NCI-H146 treated with DMSO at 0.1 percent for 48 hours (cell line): ENCODE results near the gene UFC1.
"Not testable (repeated sequence)": the region's sequence is repeated elsewhere in the genome, so short reads cannot be mapped to it uniquely, and the experiment has no call there.

Source experiments
- DNase-seq: peaks from one replicate; lab custom pipeline; 2025; ENCODE audit not compliant: unreplicated experiment; lab: John Stamatoyannopoulos, UW

Gene UFC1

DNA sequence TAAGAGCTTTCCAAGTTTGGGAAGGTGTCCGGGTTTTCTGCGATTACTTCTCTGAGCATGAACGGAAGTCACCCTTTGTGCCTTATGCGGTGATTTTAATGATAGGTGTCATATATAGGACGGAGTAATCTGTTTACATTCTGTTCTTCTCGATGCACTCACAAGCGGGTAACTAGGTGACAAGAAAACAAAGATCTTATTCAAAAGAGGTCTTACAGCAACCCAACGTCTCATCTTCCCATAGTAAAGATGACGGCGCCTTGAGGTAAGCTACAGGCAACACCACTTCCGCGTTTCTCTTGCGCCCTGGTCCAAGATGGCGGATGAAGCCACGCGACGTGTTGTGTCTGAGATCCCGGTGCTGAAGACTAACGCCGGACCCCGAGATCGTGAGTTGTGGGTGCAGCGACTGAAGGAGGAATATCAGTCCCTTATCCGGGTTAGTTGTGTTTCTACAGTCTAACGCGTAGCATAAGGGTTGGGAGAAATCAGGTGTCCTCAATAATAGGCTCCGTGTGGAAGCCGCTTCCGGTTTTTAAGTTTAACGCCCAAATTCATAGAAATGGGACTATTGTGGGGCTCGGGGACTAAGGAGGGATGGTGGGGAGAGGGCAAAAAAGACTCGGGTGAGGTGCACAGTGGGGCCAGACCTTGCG lies at the start of gene UFC1:
UFC1 (plus strand) TSS at position 297 of the 656 bp plus-strand sequence; CDS start at position 317, 20 bp downstream.
- DNase-seq, result peak; percentile 77

DNA sequence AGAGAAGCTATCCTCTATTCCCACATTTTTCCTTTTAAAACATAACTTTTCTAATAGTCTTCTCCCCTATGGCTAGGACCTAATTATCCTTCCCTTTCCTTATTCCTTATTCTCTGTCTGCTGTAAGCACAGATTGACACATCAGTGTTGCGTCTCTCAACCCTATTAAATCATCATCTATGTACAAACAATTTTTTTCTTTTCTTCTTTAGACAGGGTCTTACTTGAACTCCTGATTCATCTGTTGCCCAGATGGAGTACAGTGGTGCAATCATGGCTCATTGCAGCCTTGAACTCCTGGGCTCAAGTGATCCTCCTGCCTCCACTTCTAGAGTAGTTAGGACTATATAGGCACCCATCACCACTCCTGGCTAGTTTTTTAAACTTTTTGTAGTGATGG lies 47.3 kb upstream of the UFC1 start:
- DNase-seq, result no peak

GRCh38 chr1:161111117-161111516 lies 42.7 kb upstream of the UFC1 start:
- DNase-seq, result no peak

DNA sequence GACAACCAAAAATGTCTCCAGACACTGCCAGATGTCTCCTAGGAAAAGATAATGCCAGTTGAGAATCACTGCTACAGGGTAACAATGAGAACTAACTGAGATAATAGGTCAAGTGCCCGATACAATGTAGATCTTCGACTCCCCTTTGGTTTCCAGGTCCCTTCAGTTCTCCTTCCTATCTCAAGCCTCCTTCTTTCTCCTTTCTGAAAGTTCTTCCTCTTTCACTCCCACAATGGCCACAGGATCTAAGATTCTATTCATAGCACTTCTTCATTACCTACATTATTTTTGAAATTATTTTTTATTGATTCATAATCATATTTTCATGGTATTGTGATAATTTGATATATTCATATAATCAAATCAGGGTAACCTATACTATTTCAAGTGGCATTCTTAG lies 42.3 kb upstream of the UFC1 start:
- no peak for DNase-seq

DNA sequence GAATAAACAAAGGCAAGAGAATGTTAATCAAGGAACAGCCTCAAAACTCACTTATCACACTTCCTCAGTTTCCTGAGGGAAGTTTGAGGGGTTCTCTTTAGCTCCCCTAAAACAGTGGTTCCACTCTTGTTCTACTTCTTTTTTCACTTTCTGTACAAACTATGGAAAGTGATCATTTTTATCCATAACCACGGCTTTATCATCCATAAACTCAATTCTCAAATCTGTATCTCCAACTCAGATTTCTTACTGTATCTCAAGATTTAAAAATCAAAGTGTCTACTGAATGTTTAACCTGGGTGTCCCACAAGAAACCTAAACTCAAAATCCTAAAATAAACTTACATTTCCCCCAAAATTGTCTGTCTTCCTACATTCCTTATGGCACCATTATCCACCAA lies 39.9 kb upstream of the UFC1 start:
- no peak for DNase-seq

DNA sequence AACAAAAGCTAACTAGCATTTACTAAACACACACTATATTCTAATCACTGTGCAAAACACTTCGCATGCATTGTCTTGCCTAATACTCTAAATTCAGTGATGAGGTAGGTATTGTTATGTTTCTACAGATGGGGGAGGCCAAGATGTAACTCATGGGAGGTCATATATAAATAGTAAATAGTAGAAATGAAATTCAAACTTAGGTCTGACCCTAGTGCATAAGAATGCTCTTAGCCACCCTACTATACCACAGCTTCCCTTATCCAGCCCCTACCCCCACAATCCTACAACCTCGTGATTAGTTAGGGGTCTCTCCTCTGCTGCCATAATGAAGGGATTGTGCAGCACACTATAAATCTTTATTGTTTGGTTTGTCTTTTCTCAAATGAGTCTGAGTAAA lies 39.2 kb upstream of the UFC1 start:
- DNase-seq, result no peak

GRCh38 chr1:161115132-161115711 lies 38.6 kb upstream of the UFC1 start:
- no peak for DNase-seq

DNA sequence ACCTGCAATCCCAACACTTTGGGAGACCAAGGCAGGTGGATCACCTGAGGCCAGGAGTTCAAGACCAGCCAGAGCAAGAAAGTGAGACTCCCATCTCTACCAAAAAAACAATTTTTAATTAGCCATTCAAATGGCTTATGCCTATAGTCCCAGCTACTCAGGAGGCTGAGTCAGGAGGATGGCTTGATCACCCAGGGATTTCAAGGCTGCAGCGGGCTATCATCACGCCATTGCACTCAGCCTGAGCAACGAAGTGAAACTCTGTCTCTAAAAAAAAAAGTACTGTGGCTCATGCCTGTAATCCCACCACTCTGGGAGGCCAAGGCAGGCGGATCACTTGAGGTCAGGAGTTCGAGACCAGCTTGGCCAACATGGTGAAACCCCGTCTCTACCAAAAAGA lies 37.8 kb upstream of the UFC1 start:
- DNase-seq, result not testable (repeated sequence)

DNA sequence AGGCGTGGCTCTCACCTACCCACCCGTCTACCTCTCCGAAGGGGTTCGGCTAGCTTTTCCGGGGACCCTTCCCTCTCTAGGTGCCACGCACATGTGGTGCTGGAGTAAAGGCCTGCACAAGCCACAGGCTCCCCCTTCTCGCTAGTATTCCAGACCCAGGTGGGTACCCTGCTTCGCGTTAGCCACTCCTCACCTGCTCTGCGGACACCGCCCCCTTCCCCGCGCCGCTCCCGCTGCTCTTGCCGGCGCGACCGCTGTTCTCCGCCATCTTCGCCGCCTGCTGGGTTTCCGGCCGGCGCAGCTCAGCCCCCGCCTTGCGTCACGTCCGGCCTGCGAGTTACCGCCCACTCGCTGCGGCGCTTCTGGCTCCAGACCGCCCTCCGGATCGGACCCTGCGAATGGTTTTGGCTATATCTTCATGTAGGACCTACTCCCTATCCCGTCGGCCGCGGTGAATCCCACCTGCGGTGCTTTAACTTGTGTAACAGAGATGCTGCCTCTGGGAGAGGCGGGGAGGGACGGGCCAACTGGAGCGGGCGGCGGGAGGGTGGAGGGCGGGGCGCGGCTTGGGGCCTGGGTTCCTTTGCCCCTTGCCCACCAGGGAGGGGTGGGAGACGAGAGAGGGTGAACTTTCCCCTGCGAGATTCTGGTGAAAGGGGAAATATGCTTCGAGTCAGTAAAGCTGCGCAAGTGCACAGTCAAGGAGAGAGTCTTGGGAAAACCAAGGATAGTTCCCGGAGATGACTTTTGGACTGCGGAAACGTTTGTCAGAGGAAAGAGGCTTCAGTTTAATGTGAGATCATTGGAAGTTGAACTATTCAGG lies 35.8 kb upstream of the UFC1 start, which contains the start of the genes NIT1 and PFDN2:
NIT1 (plus strand) TSS at position 347 of the 823 bp plus-strand sequence; CDS start at position 419, 72 bp downstream.
PFDN2 (minus strand) TSS at position 279 of the 823 bp plus-strand sequence; CDS start at position 268, 11 bp downstream.
- DNase-seq, result peak; percentile 71

DNA sequence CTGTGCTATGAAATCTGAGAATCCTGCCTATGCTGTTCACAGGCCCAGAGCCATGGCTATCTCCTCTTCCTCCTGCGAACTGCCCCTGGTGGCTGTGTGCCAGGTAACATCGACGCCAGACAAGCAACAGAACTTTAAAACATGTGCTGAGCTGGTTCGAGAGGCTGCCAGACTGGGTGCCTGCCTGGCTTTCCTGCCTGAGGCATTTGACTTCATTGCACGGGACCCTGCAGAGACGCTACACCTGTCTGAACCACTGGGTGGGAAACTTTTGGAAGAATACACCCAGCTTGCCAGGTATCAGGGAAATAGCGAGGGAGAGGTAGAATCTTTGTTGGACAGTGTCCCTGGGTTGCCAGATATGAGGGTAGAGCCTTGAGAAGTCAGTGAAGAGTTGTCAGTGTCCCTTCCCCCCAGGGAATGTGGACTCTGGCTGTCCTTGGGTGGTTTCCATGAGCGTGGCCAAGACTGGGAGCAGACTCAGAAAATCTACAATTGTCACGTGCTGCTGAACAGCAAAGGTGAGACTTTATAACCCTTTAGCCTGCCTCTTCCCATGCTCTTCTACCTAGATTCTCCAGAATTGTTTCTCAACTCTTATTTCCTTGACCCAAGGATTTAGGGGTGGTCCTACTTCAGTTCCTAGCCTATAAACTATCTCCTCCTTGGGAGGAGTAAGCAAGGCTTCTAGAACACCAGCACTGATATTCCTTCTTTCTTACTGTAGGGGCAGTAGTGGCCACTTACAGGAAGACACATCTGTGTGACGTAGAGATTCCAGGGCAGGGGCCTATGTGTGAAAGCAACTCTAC lies 34.5 kb upstream of the UFC1 start:
- DNase-seq, result no peak

DNA sequence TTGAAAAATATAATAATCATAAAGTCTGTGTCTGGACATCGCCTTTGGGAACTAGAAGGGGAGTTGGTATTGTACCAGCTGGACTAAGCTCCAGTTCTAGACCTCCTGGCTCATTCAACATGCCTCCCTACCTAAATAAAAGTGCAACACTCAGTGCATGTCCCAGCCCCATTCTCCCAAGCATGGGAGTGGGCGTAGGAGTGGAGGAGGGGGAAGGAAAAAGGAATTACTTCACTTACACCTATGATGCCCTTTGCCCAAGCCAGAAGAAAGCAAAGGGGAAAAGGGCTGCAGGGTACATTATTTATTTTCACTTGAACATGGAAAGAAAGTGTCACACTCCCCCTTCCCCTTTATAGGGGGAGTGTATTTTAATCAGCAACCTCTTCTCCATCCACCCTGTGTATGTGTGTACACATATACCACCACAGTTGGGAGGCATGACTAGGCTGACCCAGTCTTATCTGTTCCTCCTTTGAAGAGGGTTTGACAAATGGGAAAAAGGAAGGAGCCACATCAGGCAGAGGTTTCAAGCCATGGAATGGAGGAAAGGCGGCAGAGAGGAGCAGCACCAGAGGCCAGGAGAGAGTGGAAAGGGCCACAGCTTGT lies 32.6 kb upstream of the UFC1 start:
- no peak for DNase-seq

GRCh38 chr1:161121834-161122233 lies 31.9 kb upstream of the UFC1 start:
- no peak for DNase-seq

GRCh38 chr1:161122967-161123366 lies 30.8 kb upstream of the UFC1 start:
- no peak for DNase-seq

GRCh38 chr1:161127649-161128048 lies 26.1 kb upstream of the UFC1 start:
- no peak for DNase-seq

GRCh38 chr1:161128591-161129420 lies 25.0 kb upstream of the UFC1 start:
- no peak for DNase-seq

GRCh38 chr1:161130266-161130665 lies 23.5 kb upstream of the UFC1 start:
- no peak for DNase-seq

DNA sequence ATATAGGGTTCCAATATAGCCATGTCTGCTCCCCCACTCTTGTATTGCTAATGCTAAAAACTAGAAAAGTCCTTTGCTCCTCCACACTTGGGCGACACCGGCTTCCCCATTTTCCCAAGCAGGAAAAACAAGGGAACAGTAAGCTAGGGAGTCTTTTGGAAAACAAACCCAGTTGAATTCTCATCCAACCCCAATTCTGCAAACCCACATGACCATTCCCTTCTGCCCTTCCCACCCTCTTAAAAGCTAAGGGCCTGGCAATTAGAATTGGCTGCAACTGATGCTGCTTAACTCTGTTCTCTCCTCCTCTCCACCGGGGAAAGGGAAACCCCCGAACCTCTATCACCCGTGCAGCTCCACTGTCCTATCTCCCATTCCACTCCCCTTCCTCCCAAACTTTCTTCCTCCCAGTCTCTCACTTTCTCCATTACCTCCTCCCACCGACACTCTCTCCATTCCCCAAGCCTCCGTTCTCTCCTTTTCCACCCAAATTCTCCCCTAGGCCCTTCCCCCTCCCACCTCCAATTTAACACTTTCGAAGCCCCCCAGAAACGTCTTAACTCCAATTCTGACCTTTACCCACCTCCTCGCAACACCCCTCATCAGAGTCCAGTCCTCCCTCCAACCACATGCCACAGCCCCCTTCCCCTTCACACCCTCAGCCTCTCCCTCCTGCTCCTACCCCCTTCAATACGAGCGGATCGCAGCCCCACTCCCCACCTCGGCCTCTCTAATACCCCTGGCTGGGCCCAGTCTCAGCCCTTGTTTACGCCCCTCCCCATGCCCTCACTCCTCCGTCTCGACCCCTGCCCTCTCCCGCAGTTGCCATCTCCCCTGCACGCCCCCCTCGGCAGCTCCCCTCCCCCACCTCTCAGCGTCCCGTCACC lies 22.0 kb upstream of the UFC1 start:
- DNase-seq, result no peak

- peak; percentile 96 for DNase-seq
Observed at GRCh38 chr1:161132410-161133219, 21.2 kb upstream of the UFC1 start, which contains the start of gene DEDD. Gene DEDD, minus strand, starts transcription at chr1:161132667. Its CDS starts 8,205 bp downstream, at chr1:161124462.
